A673 (cell line): ENCODE measurements around the gene CPTP.

Experiments
- EZH2 ChIP-seq: fragments of 200-600 bp; sonication (generic); IDR thresholded peaks from 2 replicates; pipeline ENCODE4 v1.6.1; 2017; ENCODE audit warnings: borderline replicate concordance, low read depth, mild to moderate bottlenecking, mixed read lengths, antibody characterized with exemption, low read length; ENCODE audit not compliant: poor library complexity, severe bottlenecking
- TF ChIP-seq, protein P1 (sequence below): fragments of 300-800, 200-600 bp; sonication (generic); conservative IDR thresholded peaks from 2 replicates; pipeline ENCODE4 v1.5.1; 2017; ENCODE audit warnings: low read depth, mild to moderate bottlenecking, antibody characterized with exemption, low read length, moderate library complexity, mixed read lengths

DNA sequence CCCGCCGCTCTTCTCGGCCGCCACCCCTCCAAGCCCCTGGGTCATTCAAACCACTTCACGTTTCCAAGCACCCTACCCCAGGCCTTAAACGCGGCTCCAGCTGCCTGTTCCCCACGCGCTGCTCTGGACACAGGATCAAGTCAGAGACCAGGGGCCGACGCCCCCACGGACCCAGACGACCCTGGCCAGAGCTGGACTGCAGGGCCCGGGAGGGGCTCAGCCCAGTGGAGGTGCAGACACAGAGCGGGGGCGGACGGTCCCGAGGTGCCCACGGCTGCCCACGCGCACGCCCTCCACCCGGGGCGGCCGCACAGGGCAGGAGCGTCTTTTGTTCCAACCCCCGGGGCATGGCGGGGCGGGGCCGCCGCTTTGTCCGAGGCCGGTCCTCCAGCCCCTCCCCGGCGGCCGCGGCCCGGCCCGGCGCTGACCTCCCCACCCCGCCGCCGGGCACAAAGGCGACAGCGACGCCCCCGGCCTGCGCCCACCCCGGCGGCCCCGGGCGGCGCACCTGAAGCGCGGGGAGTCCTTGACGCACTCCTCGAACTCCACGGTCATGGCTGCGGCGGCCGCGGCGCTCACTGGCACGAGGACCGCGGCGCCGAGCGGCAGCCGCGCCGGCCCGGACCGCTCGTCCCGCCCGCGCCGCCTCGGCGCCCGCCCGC lies 17.2 kb upstream of the CPTP start:
- TF ChIP-seq, protein P1, sequence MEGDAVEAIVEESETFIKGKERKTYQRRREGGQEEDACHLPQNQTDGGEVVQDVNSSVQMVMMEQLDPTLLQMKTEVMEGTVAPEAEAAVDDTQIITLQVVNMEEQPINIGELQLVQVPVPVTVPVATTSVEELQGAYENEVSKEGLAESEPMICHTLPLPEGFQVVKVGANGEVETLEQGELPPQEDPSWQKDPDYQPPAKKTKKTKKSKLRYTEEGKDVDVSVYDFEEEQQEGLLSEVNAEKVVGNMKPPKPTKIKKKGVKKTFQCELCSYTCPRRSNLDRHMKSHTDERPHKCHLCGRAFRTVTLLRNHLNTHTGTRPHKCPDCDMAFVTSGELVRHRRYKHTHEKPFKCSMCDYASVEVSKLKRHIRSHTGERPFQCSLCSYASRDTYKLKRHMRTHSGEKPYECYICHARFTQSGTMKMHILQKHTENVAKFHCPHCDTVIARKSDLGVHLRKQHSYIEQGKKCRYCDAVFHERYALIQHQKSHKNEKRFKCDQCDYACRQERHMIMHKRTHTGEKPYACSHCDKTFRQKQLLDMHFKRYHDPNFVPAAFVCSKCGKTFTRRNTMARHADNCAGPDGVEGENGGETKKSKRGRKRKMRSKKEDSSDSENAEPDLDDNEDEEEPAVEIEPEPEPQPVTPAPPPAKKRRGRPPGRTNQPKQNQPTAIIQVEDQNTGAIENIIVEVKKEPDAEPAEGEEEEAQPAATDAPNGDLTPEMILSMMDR, result no peak
- TF ChIP-seq EZH2, result no peak
